Measurements from ENCODE around the gene ARMH4.

GRCh38 chr14:58082491-58083098 is 69.4 kb downstream of the ARMH4 start:
- TF ChIP-seq CTCF (conservative IDR thresholded peaks at IDR 0.05; ENCODE audit: low read depth, low read length) (no peak), EZH2 (IDR thresholded peaks at IDR 0.05; ENCODE audit: borderline replicate concordance, low read depth, low read length, poor library complexity, severe bottlenecking) (no peak)
